ENCODE data around the gene BPIFA3. TPM values are rescaled to one million over a fixed set of nuclear protein-coding genes. Genes with fewer than 3 reads are reported as not detected.

Gene BPIFA3
- total RNA-seq, 1 donor = not detected

DNA sequence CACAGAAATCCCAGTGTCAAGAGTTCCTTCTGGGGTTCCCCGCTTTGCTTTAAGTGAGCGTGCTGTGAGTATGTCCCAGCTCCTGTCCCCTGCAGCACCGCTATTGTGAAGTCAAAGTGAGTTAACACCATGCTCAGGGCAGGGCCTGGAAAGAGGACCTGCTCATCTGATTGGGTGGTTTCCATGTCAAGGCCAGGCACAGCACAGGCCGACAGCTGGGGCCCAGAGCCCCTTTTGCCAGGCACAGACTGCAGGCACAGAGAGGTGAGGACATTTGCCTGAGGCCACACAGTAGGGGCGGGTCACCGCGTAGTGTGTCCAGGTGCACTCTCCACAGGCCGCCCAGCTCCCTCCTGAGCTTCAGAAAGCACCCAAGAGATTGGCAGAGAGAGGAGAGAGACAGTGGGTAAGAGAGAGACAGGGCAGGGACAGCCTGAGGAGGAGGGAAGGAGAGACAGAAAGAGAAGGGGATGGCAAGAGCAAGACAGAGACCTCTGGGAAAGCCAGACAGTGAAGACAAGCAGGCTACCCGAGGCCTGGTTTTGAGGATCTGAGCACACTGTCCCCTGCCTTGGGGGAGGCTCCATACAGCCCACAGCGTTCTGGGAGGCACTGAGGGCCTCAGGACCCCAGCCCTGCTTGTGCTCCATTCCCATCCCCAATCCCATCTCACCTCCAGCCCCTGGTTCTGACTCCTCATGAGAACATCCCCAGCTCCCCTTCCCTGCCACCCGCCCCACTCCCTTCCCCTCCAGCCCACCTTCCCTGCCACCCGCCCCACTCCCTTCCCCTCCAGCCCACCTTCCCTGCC, 59.4 kb downstream of the BPIFA3 start:
- TF ChIP-seq, protein P1, sequence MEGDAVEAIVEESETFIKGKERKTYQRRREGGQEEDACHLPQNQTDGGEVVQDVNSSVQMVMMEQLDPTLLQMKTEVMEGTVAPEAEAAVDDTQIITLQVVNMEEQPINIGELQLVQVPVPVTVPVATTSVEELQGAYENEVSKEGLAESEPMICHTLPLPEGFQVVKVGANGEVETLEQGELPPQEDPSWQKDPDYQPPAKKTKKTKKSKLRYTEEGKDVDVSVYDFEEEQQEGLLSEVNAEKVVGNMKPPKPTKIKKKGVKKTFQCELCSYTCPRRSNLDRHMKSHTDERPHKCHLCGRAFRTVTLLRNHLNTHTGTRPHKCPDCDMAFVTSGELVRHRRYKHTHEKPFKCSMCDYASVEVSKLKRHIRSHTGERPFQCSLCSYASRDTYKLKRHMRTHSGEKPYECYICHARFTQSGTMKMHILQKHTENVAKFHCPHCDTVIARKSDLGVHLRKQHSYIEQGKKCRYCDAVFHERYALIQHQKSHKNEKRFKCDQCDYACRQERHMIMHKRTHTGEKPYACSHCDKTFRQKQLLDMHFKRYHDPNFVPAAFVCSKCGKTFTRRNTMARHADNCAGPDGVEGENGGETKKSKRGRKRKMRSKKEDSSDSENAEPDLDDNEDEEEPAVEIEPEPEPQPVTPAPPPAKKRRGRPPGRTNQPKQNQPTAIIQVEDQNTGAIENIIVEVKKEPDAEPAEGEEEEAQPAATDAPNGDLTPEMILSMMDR (IDR thresholded peaks at IDR 0.05; ENCODE audit: insufficient read depth, low read depth, low read length) = no peak
- DNase-seq (ENCODE audit: low read depth) = no peak
- H3K4me3 ChIP-seq (ENCODE audit: low read depth, low read length) = no peak overlapping the region

Other genes with a start within 250 kb of the BPIFA3 start
- not detected in 2 replicates for gene SUN5, start 212.9 kb upstream of the BPIFA3 start, total RNA-seq
- not detected in 2 replicates for gene BPIFB2, start 209.6 kb upstream of the BPIFA3 start, total RNA-seq
- not detected in 2 replicates for gene BPIFB6, start 185.7 kb upstream of the BPIFA3 start, total RNA-seq
- gene BPIFB3, start 163.4 kb upstream of the BPIFA3 start, total RNA-seq = not detected in 2 replicates
- gene BPIFB4, start 137.7 kb upstream of the BPIFA3 start, total RNA-seq = not detected in 2 replicates
- not detected in 2 replicates for gene BPIFA2, start 49.2 kb upstream of the BPIFA3 start, total RNA-seq
- not detected in 2 replicates for gene BPIFA1, start 18.6 kb downstream of the BPIFA3 start, total RNA-seq
- not detected in 2 replicates for gene BPIFB1, start 65.9 kb downstream of the BPIFA3 start, total RNA-seq
- gene CDK5RAP1, start 184.2 kb downstream of the BPIFA3 start, total RNA-seq = 19.3 and 22.5 TPM in 2 replicates
- 6.0 and 20.3 TPM in 2 replicates for gene SNTA1, start 226.4 kb downstream of the BPIFA3 start, total RNA-seq